NCI-H146 (cell line): Measurements from ENCODE around the gene RHOBTB3.

Experiments used
- DNase-seq: peaks from one replicate; lab custom pipeline; 2025; lab: John Stamatoyannopoulos, UW

The RHOBTB3 gene

DNA sequence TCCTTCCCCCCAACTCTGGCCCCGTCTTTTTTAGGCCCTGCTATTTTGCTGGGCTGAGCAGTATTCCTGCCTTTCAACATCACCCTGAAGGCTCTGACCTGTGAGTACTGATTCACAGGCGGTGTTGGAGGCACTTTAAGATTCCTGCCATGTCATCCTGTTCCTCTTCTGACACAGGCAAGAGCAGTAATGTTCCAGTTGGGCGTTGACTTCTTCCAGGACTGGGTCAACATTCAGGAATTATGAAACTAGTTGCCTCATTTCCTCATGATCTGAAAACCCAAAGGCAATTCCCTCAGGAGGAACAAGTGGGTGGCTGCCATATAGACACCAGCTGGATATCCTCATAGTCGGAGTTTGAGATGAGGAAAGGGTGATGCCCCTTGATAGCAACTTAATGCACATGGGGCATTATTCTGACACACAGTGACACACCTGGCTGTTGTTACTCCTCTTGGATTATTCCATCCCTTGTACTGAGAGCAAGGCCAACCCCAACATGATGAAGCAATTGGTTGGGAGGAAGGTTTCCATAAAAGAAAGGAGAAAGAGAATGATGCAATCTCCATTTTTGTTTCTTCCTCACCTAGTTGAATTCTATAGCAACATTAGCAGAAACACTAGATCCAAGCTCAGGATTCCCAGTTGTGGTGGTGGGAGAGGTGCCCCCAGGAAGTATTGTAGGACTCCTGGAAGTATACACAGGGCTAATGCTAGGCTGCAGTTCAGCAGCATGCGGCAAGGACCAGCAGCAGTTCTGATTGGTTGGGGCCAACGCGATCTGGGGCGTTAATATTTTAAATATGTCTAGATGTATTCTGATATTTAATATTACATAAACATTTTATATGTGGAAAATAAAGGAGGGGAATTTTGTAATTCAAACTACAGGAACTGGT is 111.0 kb downstream of the RHOBTB3 start:
- no peak for DNase-seq

DNA sequence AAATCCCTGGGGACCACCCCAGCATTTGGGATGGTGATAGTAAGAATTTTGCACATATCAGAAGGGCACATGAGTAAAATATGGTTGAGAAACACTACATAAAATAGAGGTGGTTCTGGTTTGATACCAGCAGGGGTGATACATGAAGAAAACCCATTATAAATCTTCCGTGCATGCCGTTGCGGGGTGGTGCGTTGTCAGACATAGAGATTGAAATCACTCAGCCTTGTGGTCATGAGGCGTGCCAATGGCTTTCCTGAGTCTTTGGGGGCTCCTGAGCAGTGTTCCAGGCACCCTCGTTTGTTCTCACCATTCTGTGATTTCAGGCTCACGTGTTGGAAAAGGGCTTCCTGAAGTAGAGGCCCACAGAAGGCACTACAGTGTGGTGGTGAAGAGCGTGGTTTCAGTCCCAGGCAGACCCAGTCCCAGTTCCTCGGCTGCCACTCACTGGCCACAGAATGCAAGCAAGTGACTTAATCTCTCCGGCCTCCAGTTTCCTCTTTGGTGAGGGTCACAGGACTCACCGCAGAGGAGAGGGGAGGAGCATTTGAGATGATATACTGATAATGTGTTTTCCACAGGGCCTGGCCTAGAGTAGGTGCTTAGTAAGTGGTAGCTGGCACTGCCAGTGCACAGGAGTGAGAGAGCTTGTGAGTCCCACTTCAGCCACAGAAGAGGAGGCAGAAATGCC is 111.9 kb downstream of the RHOBTB3 start:
- no peak for DNase-seq

DNA sequence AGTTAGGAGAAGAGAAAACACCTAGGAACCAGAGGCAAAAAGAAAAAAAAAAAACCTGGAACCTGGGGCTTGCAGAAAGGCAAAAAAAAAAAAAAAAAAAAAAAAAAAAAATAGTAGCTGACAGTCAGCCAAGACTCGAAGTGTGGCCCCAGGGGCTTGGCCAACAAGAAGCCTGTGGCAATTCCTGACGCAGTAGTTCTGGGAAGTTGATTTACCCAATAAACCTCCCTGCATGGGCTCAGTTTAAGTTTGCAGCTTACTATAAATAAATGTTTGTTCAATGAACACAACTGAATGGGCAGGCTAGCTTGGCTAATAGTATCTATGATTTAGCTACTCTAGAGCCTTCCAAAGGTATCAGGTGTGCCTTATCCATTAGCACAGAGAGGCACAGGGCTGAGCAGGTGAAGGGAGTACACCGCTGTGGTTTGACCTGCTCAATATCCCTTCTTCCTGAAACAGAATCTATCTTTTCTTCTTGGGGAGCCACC is 112.6 kb downstream of the RHOBTB3 start:
- no peak for DNase-seq

DNA sequence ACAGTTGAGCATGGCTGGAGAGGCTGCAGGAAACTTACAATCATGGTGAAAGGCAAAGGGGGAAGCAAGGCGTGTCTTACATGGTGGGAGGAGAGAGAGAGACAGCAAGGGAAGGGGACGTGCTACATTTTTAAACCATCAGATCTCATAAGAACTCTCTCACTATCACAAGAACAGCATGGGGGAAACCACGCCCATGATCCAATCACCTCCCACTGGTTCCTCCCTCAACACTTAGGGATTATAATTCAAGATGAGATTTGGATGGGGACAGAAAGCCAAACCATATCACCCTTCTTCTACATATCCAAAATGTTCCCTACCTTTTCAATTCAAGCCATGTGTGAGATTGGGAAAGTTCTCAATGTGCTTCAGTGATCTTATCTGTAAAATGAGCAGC is 114.3 kb downstream of the RHOBTB3 start:
- DNase-seq = no peak
